Measurements from ENCODE around the gene COL8A1. TPM values are rescaled to one million over a fixed set of nuclear protein-coding genes. Genes with fewer than 3 reads are reported as not detected.

COL8A1 gene
- total and polyA plus RNA-seq, 11 donors: 4.9 to 39.2 (median 21.1) TPM

DNA sequence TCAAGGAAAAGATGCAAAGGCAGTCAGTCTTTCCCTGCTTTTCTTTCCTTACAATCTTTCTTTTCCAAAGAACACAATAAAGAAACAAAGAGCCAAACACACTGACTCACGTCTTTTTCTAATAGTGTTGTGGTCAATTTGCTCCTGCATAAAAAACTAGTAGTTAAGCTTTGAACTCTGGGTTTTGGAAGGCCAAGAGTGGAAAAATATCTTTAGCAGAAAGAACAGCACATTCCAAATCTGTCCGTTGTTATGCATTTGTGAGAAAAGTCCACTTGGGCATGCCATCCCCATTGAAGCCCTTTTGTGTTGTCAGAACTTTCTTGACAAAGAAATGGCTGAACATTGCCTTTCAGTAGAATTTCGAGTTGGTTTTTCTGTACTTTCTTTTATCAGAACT is 18.2 kb downstream of the COL8A1 start:
- H3K27ac ChIP-seq: peak overlapping the region in 3 of 12 donors; percentile 5 to 32 (median 10)
- H3K9me3 ChIP-seq: no peaks in the 10 kb centered on the region
- H3K4me3 ChIP-seq: no peak overlapping the region
- WGBS, 4 donors: 66 to 78% (median 76%) methylated on average over 3 of the region's 3 CpGs
- no peaks in the 10 kb centered on the region for H3K27me3 ChIP-seq
- H3K36me3 ChIP-seq: no peaks in the 10 kb centered on the region
- H3K4me1 ChIP-seq: peaks cover 0 to 29% (median 6%) of the 10 kb centered on the region in 12 donors
- DNase-seq (no peak), ATAC-seq (no peak)
- TF ChIP-seq CTCF (IDR thresholded peaks at IDR 0.05) (no peak), POLR2A (IDR thresholded peaks at IDR 0.05) (no peak)
- intact Hi-C loops (cut with DNase I): no loop called here

DNA sequence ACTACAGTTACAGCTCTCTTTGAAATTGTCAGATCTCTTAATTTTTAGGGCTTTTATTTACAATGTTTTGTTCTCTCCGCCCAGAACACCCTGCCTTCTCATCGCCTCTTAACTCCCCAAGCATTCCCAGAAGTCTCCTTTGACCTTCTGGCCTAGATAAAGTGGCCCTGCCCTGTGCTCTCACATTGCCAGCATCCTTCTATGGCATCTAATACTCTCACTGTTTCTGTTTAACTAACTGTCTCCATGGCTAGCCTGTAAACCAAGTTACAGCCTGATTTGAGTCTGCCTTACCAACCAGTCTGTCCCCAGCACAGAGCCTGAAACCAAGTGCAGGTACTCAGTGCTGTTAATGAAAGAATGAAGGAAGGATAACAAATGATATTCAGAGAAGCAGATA is 19.9 kb downstream of the COL8A1 start:
- Histone ChIP-seq H3K4me3 (no peak overlapping the region), H3K27ac (peak overlapping the region in 7 of 12 donors; percentile 14 to 76 (median 36)), H3K36me3 (no peaks in the 10 kb centered on the region), H3K9me3 (no peaks in the 10 kb centered on the region), H3K27me3 (no peaks in the 10 kb centered on the region), H3K4me1 (peaks cover 0 to 26% (median 4%) of the 10 kb centered on the region in 12 donors)
- TF ChIP-seq CTCF (IDR thresholded peaks at IDR 0.05): no peak
- no peak for TF ChIP-seq POLR2A (IDR thresholded peaks at IDR 0.05)
- 55 to 80% (median 68%) methylated on average over 2 of the region's 2 CpGs for WGBS, 4 donors
- intact Hi-C loops (cut with DNase I): no loop called here
- DNase-seq: no peak
- peak; percentile 27 to 82 (median 63) for ATAC-seq

GRCh38 chr3:99659032-99659431 is 20.6 kb downstream of the COL8A1 start:
- Histone ChIP-seq H3K27me3 (no peaks in the 10 kb centered on the region), H3K9me3 (no peaks in the 10 kb centered on the region), H3K4me3 (no peak overlapping the region), H3K27ac (peak overlapping the region in 11 of 12 donors; percentile 14 to 76 (median 38)), H3K36me3 (no peaks in the 10 kb centered on the region), H3K4me1 (peaks cover 0 to 28% (median 4%) of the 10 kb centered on the region in 12 donors)
- intact Hi-C loops (cut with DNase I): no loop called here
- DNase-seq (peak in 3 of 5 donors; percentile 25 to 67 (median 50)), ATAC-seq (peak; percentile 16 to 96 (median 73))
- 68 to 87% (median 84%) methylated on average over 6 of the region's 6 CpGs for WGBS, 4 donors
- no peak for TF ChIP-seq POLR2A (IDR thresholded peaks at IDR 0.05)
- TF ChIP-seq CTCF (IDR thresholded peaks at IDR 0.05): no peak

DNA sequence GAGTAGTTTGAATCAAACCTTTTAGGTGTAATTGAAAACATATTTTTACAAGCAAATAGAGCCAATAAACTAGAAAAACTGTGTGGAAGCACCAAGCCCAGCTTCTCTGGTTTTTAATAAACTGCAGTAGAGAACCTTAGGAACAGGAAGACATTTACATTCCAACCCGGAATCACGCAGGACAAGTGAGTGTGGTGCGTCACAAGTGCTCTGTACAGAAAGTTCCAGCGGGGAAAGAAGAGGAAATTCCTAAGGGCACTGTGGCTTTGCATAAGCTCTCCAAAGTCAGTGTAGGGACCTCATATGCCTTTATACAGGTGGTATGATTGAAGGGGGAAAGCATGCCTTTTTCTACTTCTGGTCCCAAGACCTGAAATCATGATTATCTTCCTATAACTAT is 21.6 kb downstream of the COL8A1 start:
- Histone ChIP-seq H3K4me3 (no peak overlapping the region), H3K4me1 (peaks cover 0 to 30% (median 4%) of the 10 kb centered on the region in 12 donors), H3K36me3 (no peaks in the 10 kb centered on the region), H3K27me3 (no peaks in the 10 kb centered on the region), H3K9me3 (no peaks in the 10 kb centered on the region), H3K27ac (peak overlapping the region; percentile 14 to 76 (median 38))
- DNase-seq: no peak
- TF ChIP-seq CTCF (IDR thresholded peaks at IDR 0.05) (no peak), POLR2A (IDR thresholded peaks at IDR 0.05) (no peak)
- ATAC-seq: peak; percentile 33 to 89 (median 57)
- 45 to 63% (median 57%) methylated on average over 4 of the region's 4 CpGs for WGBS, 4 donors
- intact Hi-C loops (cut with DNase I): loop anchor here in 1 of 10 donors (10.0 kb wide), 1 partner anchor 115 kb away; no protein-coding TSS in a partner anchor
